Caco-2 (cell line): ENCODE data around the gene TACC2. TPM values are rescaled to one million over a fixed set of nuclear protein-coding genes. Genes with fewer than 3 reads are reported as not detected.

Experiments
- BruUV-seq: library from RNA; stranded (reverse); fragments of 400-500 nt; replicated peaks from 2 replicates; lab custom pipeline; 2021; lab: Mats Ljungman, UMichigan
- CTCF ChIA-PET: fragments of 300-600 bp; sonication (Branson Sonifier 250); formaldehyde crosslinking; loops from one replicate; lab custom pipeline; 2022; ENCODE audit warnings: antibody characterized with exemption; lab: Charles Lee
- POLR2A ChIA-PET: fragments of 300-600 bp; sonication (Branson Sonifier 250); formaldehyde crosslinking; loops from one replicate; lab custom pipeline; 2022; ENCODE audit warnings: antibody characterized with exemption; lab: Charles Lee
- DNase-seq, 2 experiments: peaks; one replicate each; pipeline versions ENCODE4 v3.0.0 to v3.0.0-alpha.2; 2020 to 2022
- H3K27me3 ChIP-seq: replicated peaks from 2 replicates; pipeline ENCODE4 v1.6.0; 2011; ENCODE audit warnings: low read length; ENCODE audit not compliant: control insufficient read depth, insufficient read depth
- H3K36me3 ChIP-seq: 2 replicates; pipeline ENCODE4 v1.5.1; 2011; ENCODE audit warnings: low read length; ENCODE audit not compliant: control insufficient read depth, insufficient read depth
- H3K4me1 ChIP-seq: fragments of 250-450 bp; sonication (Bioruptor Pico); 2 replicates; pipeline ENCODE4 v1.5.1; 2020; ENCODE audit warnings: mild to moderate bottlenecking
- H3K4me3 ChIP-seq: 2 replicates; pipeline ENCODE4 v1.5.1; 2011; ENCODE audit warnings: low read depth, mild to moderate bottlenecking, control low read depth, low read length
- H3K9me3 ChIP-seq: fragments of 250-450 bp; sonication (Bioruptor Pico); 2 replicates; pipeline ENCODE4 v1.5.1; 2020; ENCODE audit warnings: mild to moderate bottlenecking, moderate library complexity
- H3K27ac Mint-ChIP-seq: one replicate; pipeline ENCODE4 v1.8.0; 2022; ENCODE audit warnings: mixed read lengths; ENCODE audit not compliant: unreplicated experiment
- H3K27me3 Mint-ChIP-seq: one replicate; pipeline ENCODE4 v1.8.0; 2022; ENCODE audit warnings: mixed read lengths; ENCODE audit not compliant: insufficient read depth, unreplicated experiment
- H3K36me3 Mint-ChIP-seq: one replicate; pipeline ENCODE4 v1.8.0; 2022; ENCODE audit warnings: mild to moderate bottlenecking, mixed read lengths; ENCODE audit not compliant: insufficient read depth, unreplicated experiment
- H3K4me1 Mint-ChIP-seq: one replicate; pipeline ENCODE4 v1.8.0; 2022; ENCODE audit warnings: low read depth, mixed read lengths; ENCODE audit not compliant: unreplicated experiment
- H3K4me3 Mint-ChIP-seq: one replicate; pipeline ENCODE4 v1.8.0; 2022; ENCODE audit warnings: mild to moderate bottlenecking, moderate library complexity, mixed read lengths; ENCODE audit not compliant: unreplicated experiment
- H3K9me3 Mint-ChIP-seq: one replicate; pipeline ENCODE4 v1.8.0; 2022; ENCODE audit warnings: mixed read lengths; ENCODE audit not compliant: unreplicated experiment
- intact Hi-C: fragments of 100-400 bp; cut with micrococcal nuclease; formaldehyde crosslinking; loops from one replicate; pipeline ENCODE4 v1.10.0; 2022; ENCODE audit not compliant: unreplicated experiment
- total RNA-seq: library from RNA; stranded (reverse); gene quantifications from 2 replicates; pipeline ENCODE4 v1.2.3, GENCODE V29; 2022
- TF ChIP-seq, protein P1 (sequence below), 2 experiments: fragments of 200-600 bp in 1 of 2; IDR thresholded peaks; 1 replicate in 1 of 2; 2 replicates in 1 of 2; pipeline versions ENCODE4 v1.5.1 to v1.8.0; 2011 to 2022; ENCODE audit warnings: antibody characterized with exemption in 1 of 2, control low read depth in 1 of 2, inconsistent platforms in 1 of 2, low read depth in 1 of 2, low read length in 1 of 2, mild to moderate bottlenecking in 1 of 2, moderate library complexity in 1 of 2; ENCODE audit not compliant: insufficient read depth in 1 of 2, severe bottlenecking in 1 of 2, unreplicated experiment in 1 of 2

TACC2 gene
- total RNA-seq, 1 experiment from 2014 or later: 117 TPM

DNA sequence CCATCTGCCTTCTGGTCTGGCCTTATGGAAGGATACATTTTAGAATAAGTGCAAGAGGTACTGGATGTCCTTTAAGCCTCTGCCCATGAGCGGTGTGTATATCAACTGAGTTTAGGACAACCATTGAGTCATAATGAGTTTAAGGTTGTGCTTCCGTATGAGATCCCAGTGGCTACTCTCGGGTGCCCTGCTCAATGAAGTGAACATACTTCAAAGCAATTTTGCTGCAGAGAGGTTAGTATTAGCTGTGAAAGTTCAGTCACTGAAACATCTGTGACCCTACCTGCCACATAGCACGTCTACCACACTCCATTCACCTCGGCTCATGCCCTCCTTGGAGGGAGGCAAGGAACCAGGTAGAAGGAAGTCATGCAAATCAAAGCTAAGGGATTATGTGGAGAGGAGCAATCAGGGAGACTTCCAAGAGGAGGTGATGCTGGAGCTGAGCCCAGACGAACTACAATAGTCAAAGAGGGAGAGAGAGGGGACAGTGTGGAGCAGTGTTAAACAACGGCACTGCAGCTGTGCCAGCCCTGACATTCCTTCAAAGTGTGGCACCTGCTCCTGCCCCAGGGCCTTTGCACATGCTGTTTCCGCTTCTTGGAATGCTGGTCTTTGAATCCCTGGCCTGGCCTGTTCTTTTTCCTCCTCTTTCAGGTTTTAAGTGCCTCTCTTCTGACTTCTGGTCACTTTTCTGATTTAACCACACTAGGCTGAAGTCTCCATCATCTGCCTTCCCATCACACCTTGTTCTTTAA, 307.6 kb downstream of the TACC2 start:
- no peaks in the 10 kb centered on the region for H3K36me3 Mint-ChIP-seq
- Histone ChIP-seq H3K4me1 (peaks cover 32% of the 10 kb centered on the region), H3K9me3 (no peaks in the 10 kb centered on the region)

DNA sequence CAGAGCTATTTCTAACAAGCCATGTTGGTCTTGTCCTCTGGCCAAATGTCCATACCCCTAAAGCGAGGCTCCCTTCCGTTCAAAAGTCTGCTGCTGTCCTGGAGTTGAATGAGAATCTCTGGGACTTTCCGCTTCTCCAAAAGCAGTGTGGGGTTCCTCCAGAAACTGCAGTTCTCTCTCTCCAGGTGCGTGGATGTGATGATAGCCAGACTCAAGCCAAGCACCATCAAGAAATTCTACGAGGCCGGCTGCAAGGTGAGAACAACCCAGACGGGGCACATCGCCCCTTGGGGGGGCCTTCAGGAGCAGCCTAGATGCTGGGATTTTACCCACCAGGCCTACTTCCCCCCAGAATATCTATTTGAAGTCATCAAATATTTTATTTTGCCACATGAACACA, 308.6 kb downstream of the TACC2 start:
- H3K27ac Mint-ChIP-seq: no peak overlapping the region
- CTCF ChIA-PET: interaction anchor here (1.0 to 1.2 kb wide), 2 partner anchors 18 to 30 kb away, joined by 5 to 7 read pairs; no protein-coding TSS in a partner anchor
- Histone ChIP-seq H3K4me1 (peaks cover 26% of the 10 kb centered on the region), H3K36me3 (no peaks in the 10 kb centered on the region), H3K4me3 (no peak overlapping the region), H3K9me3 (no peaks in the 10 kb centered on the region), H3K27me3 (no peaks in the 10 kb centered on the region)
- intact Hi-C loops: no loop called here
- peaks cover 22% of the 10 kb centered on the region for H3K4me1 Mint-ChIP-seq
- TF ChIP-seq, protein P1, sequence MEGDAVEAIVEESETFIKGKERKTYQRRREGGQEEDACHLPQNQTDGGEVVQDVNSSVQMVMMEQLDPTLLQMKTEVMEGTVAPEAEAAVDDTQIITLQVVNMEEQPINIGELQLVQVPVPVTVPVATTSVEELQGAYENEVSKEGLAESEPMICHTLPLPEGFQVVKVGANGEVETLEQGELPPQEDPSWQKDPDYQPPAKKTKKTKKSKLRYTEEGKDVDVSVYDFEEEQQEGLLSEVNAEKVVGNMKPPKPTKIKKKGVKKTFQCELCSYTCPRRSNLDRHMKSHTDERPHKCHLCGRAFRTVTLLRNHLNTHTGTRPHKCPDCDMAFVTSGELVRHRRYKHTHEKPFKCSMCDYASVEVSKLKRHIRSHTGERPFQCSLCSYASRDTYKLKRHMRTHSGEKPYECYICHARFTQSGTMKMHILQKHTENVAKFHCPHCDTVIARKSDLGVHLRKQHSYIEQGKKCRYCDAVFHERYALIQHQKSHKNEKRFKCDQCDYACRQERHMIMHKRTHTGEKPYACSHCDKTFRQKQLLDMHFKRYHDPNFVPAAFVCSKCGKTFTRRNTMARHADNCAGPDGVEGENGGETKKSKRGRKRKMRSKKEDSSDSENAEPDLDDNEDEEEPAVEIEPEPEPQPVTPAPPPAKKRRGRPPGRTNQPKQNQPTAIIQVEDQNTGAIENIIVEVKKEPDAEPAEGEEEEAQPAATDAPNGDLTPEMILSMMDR (IDR thresholded peaks at IDR 0.05; ENCODE audit: insufficient read depth in 1 of 2, low read depth in 1 of 2, low read length in 1 of 2, severe bottlenecking in 1 of 2, unreplicated experiment in 1 of 2): no peak
- H3K36me3 Mint-ChIP-seq: no peaks in the 10 kb centered on the region
- no TSS peak for BruUV-seq
- no peak overlapping the region for H3K4me3 Mint-ChIP-seq
- POLR2A ChIA-PET: no interaction called here
- H3K9me3 Mint-ChIP-seq: no peaks in the 10 kb centered on the region
- no peaks in the 10 kb centered on the region for H3K27me3 Mint-ChIP-seq
- no peak for DNase-seq

More for the DNA sequence above, 307.6 kb downstream of the TACC2 start:
- POLR2A ChIA-PET: no interaction called here
- BruUV-seq: no TSS peak
- Mint-ChIP-seq H3K9me3 (no peaks in the 10 kb centered on the region), H3K27ac (no peak overlapping the region), H3K4me1 (peaks cover 22% of the 10 kb centered on the region), H3K4me3 (no peak overlapping the region), H3K27me3 (no peaks in the 10 kb centered on the region)
- H3K27me3 ChIP-seq: no peaks in the 10 kb centered on the region
- TF ChIP-seq, protein P1 (IDR thresholded peaks at IDR 0.05; ENCODE audit: insufficient read depth in 1 of 2, low read depth in 1 of 2, low read length in 1 of 2, severe bottlenecking in 1 of 2, unreplicated experiment in 1 of 2): no peak
- no peak for DNase-seq
- intact Hi-C loops: no loop called here
- H3K36me3 ChIP-seq: no peaks in the 10 kb centered on the region
- CTCF ChIA-PET: interaction anchor here (1.0 to 1.2 kb wide), 2 partner anchors 17 to 29 kb away, joined by 5 to 7 read pairs; no protein-coding TSS in a partner anchor
- no peak overlapping the region for H3K4me3 ChIP-seq

DNA sequence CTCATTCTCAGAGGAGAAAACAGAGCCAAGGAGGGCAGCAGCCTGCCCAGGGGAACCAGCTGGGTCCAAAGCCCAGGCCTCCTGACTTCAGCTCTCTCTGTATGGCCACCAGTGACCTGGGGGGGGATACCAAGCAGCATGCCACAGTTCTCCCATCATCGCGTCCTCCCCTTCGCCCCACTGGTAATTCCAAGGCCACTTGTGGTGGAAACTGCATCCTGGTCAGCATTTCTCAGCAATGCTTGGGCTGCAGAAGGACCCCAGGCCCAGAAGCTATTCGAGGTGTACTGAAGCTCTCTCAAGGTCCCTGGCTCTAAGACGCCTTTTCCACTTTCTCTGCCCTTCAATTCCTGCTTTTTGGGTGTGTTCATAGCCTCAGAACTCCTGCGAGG, 309.2 kb downstream of the TACC2 start:
- no peaks in the 10 kb centered on the region for H3K36me3 Mint-ChIP-seq
- no peaks in the 10 kb centered on the region for H3K27me3 Mint-ChIP-seq
- Histone ChIP-seq H3K36me3 (no peaks in the 10 kb centered on the region), H3K9me3 (no peaks in the 10 kb centered on the region), H3K4me3 (no peak overlapping the region), H3K4me1 (peaks cover 20% of the 10 kb centered on the region), H3K27me3 (no peaks in the 10 kb centered on the region)
- intact Hi-C loops: loop anchor here (1.0 kb wide), 1 partner anchor 12 kb away; no protein-coding TSS in a partner anchor
- ChIA-PET CTCF (interaction anchor here (0.6 to 2.0 kb wide), 14 partner anchors 9 to 351 kb away, joined by 3 to 56 read pairs (median 5); partner anchors contain the start of gene PLEKHA1), POLR2A (interaction anchor here (1.0 kb wide), 1 partner anchor 76 kb away, joined by 4 read pairs; the partner anchor contains the start of gene PLEKHA1)
- BruUV-seq: no TSS peak
- no peak for DNase-seq
- H3K4me3 Mint-ChIP-seq: no peak overlapping the region
- peaks cover 16% of the 10 kb centered on the region for H3K4me1 Mint-ChIP-seq
- no peak overlapping the region for H3K27ac Mint-ChIP-seq
- TF ChIP-seq, protein P1 (IDR thresholded peaks at IDR 0.05; ENCODE audit: insufficient read depth in 1 of 2, low read depth in 1 of 2, low read length in 1 of 2, severe bottlenecking in 1 of 2, unreplicated experiment in 1 of 2): no peak
- H3K9me3 Mint-ChIP-seq: no peaks in the 10 kb centered on the region
